Spleen (tissue), 11 donors: Measurements from ENCODE around the gene UNC5A. TPM values are rescaled to one million over a fixed set of nuclear protein-coding genes. Genes with fewer than 3 reads are reported as not detected.
A peak's percentile ranks its signal among the peaks of the same experiment; 100 is the strongest.

ENCODE experiments used
- DNase-seq: peaks from one replicate; pipeline ENCODE4 v3.0.0-alpha.2; 2020
- H3K27ac ChIP-seq, 8 donors: fragments of 200-600 bp; sonication (generic) in 7 of 8; 1 replicate in 4 of 8; 2 replicates in 4 of 8; pipeline versions ENCODE4 v1.5.0 to v1.8.0; 2016 to 2021; ENCODE audit warnings: inconsistent platforms in 4 of 8, mild to moderate bottlenecking in 4 of 8, moderate library complexity in 1 of 8
- H3K27me3 ChIP-seq, 7 donors: fragments of 200-600 bp; sonication (generic) in 6 of 7; replicated peaks in 1 of 7; 1 replicate in 4 of 7; 2 replicates in 3 of 7; pipeline versions ENCODE4 v1.5.0 to v1.8.0; 2016 to 2021; ENCODE audit warnings: inconsistent platforms in 3 of 7, mild to moderate bottlenecking in 1 of 7
- H3K36me3 ChIP-seq, 6 donors: fragments of 200-600 bp; sonication (generic) in 5 of 6; 1 replicate in 4 of 6; 2 replicates in 2 of 6; pipeline versions ENCODE4 v1.5.0 to v1.8.0; 2016 to 2021; ENCODE audit warnings: inconsistent platforms in 2 of 6
- H3K4me1 ChIP-seq, 6 donors: fragments of 200-600 bp; sonication (generic) in 5 of 6; 1 replicate in 3 of 6; 2 replicates in 3 of 6; pipeline versions ENCODE4 v1.5.0 to v1.8.0; 2016 to 2021; ENCODE audit warnings: inconsistent platforms in 3 of 6
- H3K4me3 ChIP-seq, 8 donors: fragments of 200-600 bp; sonication (generic) in 7 of 8; 1 replicate in 4 of 8; 2 replicates in 4 of 8; pipeline versions ENCODE4 v1.5.0 to v1.8.0; 2016 to 2021; ENCODE audit warnings: inconsistent platforms in 4 of 8, mild to moderate bottlenecking in 4 of 8, moderate library complexity in 2 of 8
- H3K9me3 ChIP-seq, 8 donors: fragments of 200-600 bp; sonication (generic) in 7 of 8; 1 replicate in 4 of 8; 2 replicates in 4 of 8; pipeline versions ENCODE4 v1.5.0 to v1.8.0; 2016 to 2021; ENCODE audit warnings: inconsistent platforms in 4 of 8
- POLR2A ChIP-seq, 3 donors: fragments of 450-650 bp; IDR thresholded peaks; one replicate each; pipeline ENCODE4 v1.5.1; 2017; ENCODE audit warnings: antibody characterized with exemption in 3 of 3, mild to moderate bottlenecking in 1 of 3
- POLR2AphosphoS5 ChIP-seq, 3 donors: sonication (generic); formaldehyde crosslinking; IDR thresholded peaks; one replicate each; pipeline ENCODE4 v1.5.1; 2017; ENCODE audit warnings: antibody characterized with exemption in 3 of 3
- WGBS, 5 donors: extraction: QIAGEN DNeasy Blood & Tissue Kit in 3 of 5; methylation state at CpG; one replicate each; pipeline versions ENCODE4 v1.1.5 to v1.1.7; 2013 to 2018; 5-methylcytosine and 5-hydroxymethylcytosine counted together
- intact Hi-C: fragments of 100-400 bp; cut with DNase I; formaldehyde crosslinking; loops from one replicate; pipeline ENCODE4 v1.15.0; 2023; ENCODE audit warnings: low total_unique reads
- polyA plus RNA-seq, 3 donors: library from polyadenylated mRNA; stranded (reverse); fragments of 200-250 nt; gene quantifications; one replicate each; pipeline ENCODE4 v1.2.1, GENCODE V29; 2013
- total RNA-seq, 7 donors: library from RNA; depleted of rRNA in 3 of 7; stranded (reverse); fragments of >200 nt in 3 of 7; fragmentation: NEBNext Ultra II Directional in 4 of 7; extraction: Animal tissue kit (Norgen Biotek cat#: 25700) in 4 of 7; gene quantifications; one replicate each; pipeline versions ENCODE4 v1.1.0 to v1.2.1, GENCODE V29; 2016 to 2021
- TF ChIP-seq, protein P1 (sequence below), 11 experiments: fragments of 200-600 bp in 7 of 11; fragments of 450-650 bp in 4 of 11; sonication (generic) in 4 of 11; IDR thresholded peaks in 8 of 11; conservative IDR thresholded peaks in 3 of 11; 1 replicate in 7 of 11; 2 replicates in 4 of 11; pipeline versions ENCODE4 v1.4.0 to v1.8.0; 2016 to 2021; ENCODE audit warnings: antibody characterized with exemption in 11 of 11, inconsistent platforms in 4 of 11, mild to moderate bottlenecking in 1 of 11
- donor health status: healthy with polysubstance abuse.
- donor health status: DM: no; HTN: no; CAD: no; lungs with moderate emphysema.
- donor health status: DM: no; HTN: no; CAD: no.
- donor health status: Bipolar disorder and iron deficiency.
- donor health status: healthy.
- donor health status: DM: no; HTN: no; CAD: no.
- donor health status: DM: yes; HTN: yes; CAD: no.

The UNC5A gene
- total and polyA plus RNA-seq, 10 donors, result 0.03 to 0.06 TPM; not detected in 8

GRCh38 chr5:176895831-176896230 lies 85.5 kb downstream of the UNC5A start:
- TF ChIP-seq POLR2A (IDR thresholded peaks at IDR 0.05) (no peak), POLR2AphosphoS5 (IDR thresholded peaks at IDR 0.05) (no peak)
- TF ChIP-seq, protein P1, sequence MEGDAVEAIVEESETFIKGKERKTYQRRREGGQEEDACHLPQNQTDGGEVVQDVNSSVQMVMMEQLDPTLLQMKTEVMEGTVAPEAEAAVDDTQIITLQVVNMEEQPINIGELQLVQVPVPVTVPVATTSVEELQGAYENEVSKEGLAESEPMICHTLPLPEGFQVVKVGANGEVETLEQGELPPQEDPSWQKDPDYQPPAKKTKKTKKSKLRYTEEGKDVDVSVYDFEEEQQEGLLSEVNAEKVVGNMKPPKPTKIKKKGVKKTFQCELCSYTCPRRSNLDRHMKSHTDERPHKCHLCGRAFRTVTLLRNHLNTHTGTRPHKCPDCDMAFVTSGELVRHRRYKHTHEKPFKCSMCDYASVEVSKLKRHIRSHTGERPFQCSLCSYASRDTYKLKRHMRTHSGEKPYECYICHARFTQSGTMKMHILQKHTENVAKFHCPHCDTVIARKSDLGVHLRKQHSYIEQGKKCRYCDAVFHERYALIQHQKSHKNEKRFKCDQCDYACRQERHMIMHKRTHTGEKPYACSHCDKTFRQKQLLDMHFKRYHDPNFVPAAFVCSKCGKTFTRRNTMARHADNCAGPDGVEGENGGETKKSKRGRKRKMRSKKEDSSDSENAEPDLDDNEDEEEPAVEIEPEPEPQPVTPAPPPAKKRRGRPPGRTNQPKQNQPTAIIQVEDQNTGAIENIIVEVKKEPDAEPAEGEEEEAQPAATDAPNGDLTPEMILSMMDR (IDR thresholded peaks at IDR 0.05 in 8 of 11, conservative IDR thresholded peaks at IDR 0.05 in 3 of 11), result no peak
- Histone ChIP-seq H3K9me3 (no peaks in the 10 kb centered on the region), H3K4me3 (peak overlapping the region in 2 of 8 donors; percentile 39 to 63), H3K27ac (peak overlapping the region in 7 of 8 donors; percentile 64 to 89 (median 85)), H3K36me3 (peaks cover 0 to 30% (median 0%) of the 10 kb centered on the region in 6 donors), H3K27me3 (peaks cover 0 to 10% (median 0%) of the 10 kb centered on the region in 7 donors), H3K4me1 (peaks cover 6 to 88% (median 24%) of the 10 kb centered on the region in 6 donors)
- intact Hi-C loops, result no loop called here
- 59 to 76% (median 63%) methylated on average over 4 of the region's 4 CpGs for WGBS, 5 donors
- DNase-seq, result no peak

GRCh38 chr5:176897263-176897662 lies 86.9 kb downstream of the UNC5A start:
- peak; percentile 36 for DNase-seq
- TF ChIP-seq POLR2A (IDR thresholded peaks at IDR 0.05), result no peak
- TF ChIP-seq, protein P1 (IDR thresholded peaks at IDR 0.05 in 8 of 11, conservative IDR thresholded peaks at IDR 0.05 in 3 of 11), result no peak
- TF ChIP-seq POLR2AphosphoS5 (IDR thresholded peaks at IDR 0.05), result no peak
- peaks cover 6 to 89% (median 27%) of the 10 kb centered on the region in 6 donors for H3K4me1 ChIP-seq
- H3K4me3 ChIP-seq, result peak overlapping the region in 6 of 8 donors; percentile 28 to 63 (median 36)
- H3K36me3 ChIP-seq, result peaks cover 0 to 27% (median under 1%) of the 10 kb centered on the region in 6 donors
- intact Hi-C loops, result no loop called here
- peaks cover 0 to 7% (median 0%) of the 10 kb centered on the region in 7 donors for H3K27me3 ChIP-seq
- peak overlapping the region in 6 of 8 donors; percentile 51 to 89 (median 86) for H3K27ac ChIP-seq
- 63 to 73% (median 68%) methylated on average over 3 of the region's 3 CpGs for WGBS, 5 donors
- no peaks in the 10 kb centered on the region for H3K9me3 ChIP-seq

DNA sequence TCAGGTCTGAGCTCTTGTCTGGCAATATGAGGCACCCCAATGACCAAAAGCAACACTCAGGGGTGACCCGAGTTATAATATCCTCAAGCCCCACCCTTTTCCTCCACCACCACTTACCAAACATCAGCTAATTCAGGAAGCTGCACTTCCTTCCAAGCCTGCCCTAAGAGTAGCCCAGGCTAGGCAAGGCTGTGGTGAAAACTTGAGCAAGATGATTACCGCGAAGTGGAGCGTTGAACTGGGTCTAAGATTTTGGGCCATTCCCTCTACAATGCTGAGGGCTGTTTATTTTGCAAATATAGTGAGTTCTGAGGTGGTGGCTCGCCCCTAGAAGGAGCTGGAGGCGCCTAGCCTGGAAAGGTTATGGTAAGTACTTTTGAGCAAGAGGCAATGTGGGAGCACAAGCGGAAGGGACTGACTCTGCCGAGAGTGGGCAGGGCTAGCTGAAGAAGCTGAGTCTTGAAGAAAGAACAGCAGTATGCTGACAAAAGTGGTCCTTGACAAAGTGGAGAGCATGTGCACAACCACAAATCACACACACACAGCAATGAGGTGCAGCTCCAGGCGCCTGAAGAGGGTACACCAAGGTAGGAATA lies 89.0 kb downstream of the UNC5A start, which contains the start of gene HK3:
HK3 (minus strand) TSS at position 51 of the 596 bp plus-strand sequence. CDS start 3,187 bp downstream, outside the sequence.
- peaks cover 6 to 83% (median 32%) of the 10 kb centered on the region in 6 donors for H3K4me1 ChIP-seq
- WGBS, 5 donors, result 21 to 37% (median 24%) methylated on average over 9 of the region's 9 CpGs
- no peaks in the 10 kb centered on the region for H3K27me3 ChIP-seq
- H3K9me3 ChIP-seq, result no peaks in the 10 kb centered on the region
- H3K36me3 ChIP-seq, result peaks cover under 1 to 28% (median 20%) of the 10 kb centered on the region in 6 donors
- peak within 1 kb of the TSS; percentile 5 to 63 (median 32) for H3K4me3 ChIP-seq
- peak in 1 of 3 donors; percentile 83 for TF ChIP-seq POLR2AphosphoS5 (IDR thresholded peaks at IDR 0.05)
- TF ChIP-seq POLR2A (IDR thresholded peaks at IDR 0.05), result no peak
- TF ChIP-seq, protein P1 (IDR thresholded peaks at IDR 0.05 in 8 of 11, conservative IDR thresholded peaks at IDR 0.05 in 3 of 11), result no peak
- DNase-seq, result no peak
- intact Hi-C loops, result no loop called here
- peak within 1 kb of the TSS in 7 of 8 donors; percentile 72 to 89 (median 85) for H3K27ac ChIP-seq
